ENCODE data around the gene FADD. TPM values are rescaled to one million over a fixed set of nuclear protein-coding genes. Genes with fewer than 3 reads are reported as not detected.

The FADD gene
- total RNA-seq, 2 donors from 2014 or later: 16.0 to 18.4 TPM

- TF ChIP-seq CTCF (IDR thresholded peaks at IDR 0.05) (no peak), POLR2A (IDR thresholded peaks at IDR 0.05) (no peak), POLR2AphosphoS5 (IDR thresholded peaks at IDR 0.05) (no peak)
- H3K27ac ChIP-seq: no peak overlapping the region
- intact Hi-C loops (cut with DNase I): no loop called here
- H3K9me3 ChIP-seq: no peaks in the 10 kb centered on the region
- 93% methylated on average over 27 of the region's 28 CpGs for WGBS
- no peaks in the 10 kb centered on the region for H3K27me3 ChIP-seq (replicated peaks; ENCODE audit: insufficient read depth)
- no peak overlapping the region for H3K4me3 ChIP-seq
- no peaks in the 10 kb centered on the region for H3K36me3 ChIP-seq
- no peak for DNase-seq (ENCODE audit: low spot score)
- no peaks in the 10 kb centered on the region for H3K4me1 ChIP-seq (replicated peaks)
These were observed 17.6 kb upstream of the FADD start for GRCh38 chr11:70185348-70186055.

GRCh38 chr11:70186420-70186819 lies 16.7 kb upstream of the FADD start:
- Histone ChIP-seq H3K4me3 (no peak overlapping the region), H3K36me3 (no peaks in the 10 kb centered on the region), H3K27me3 (replicated peaks; ENCODE audit: insufficient read depth) (no peaks in the 10 kb centered on the region), H3K4me1 (replicated peaks) (no peaks in the 10 kb centered on the region), H3K9me3 (no peaks in the 10 kb centered on the region), H3K27ac (no peak overlapping the region)
- 76% methylated on average over 4 of the region's 6 CpGs for WGBS
- TF ChIP-seq CTCF (IDR thresholded peaks at IDR 0.05) (no peak), POLR2AphosphoS5 (IDR thresholded peaks at IDR 0.05) (no peak), POLR2A (IDR thresholded peaks at IDR 0.05) (no peak)
- no peak for DNase-seq (ENCODE audit: low spot score)
- intact Hi-C loops (cut with DNase I): no loop called here

GRCh38 chr11:70186936-70187335 lies 16.2 kb upstream of the FADD start:
- DNase-seq (ENCODE audit: low spot score): no peak
- H3K27ac ChIP-seq: no peak overlapping the region
- 88% methylated on average over 8 of the region's 10 CpGs for WGBS
- TF ChIP-seq POLR2A (IDR thresholded peaks at IDR 0.05): no peak
- no peak for TF ChIP-seq POLR2AphosphoS5 (IDR thresholded peaks at IDR 0.05)
- TF ChIP-seq CTCF (IDR thresholded peaks at IDR 0.05): no peak
- H3K4me3 ChIP-seq: no peak overlapping the region
- no peaks in the 10 kb centered on the region for H3K27me3 ChIP-seq (replicated peaks; ENCODE audit: insufficient read depth)
- no peaks in the 10 kb centered on the region for H3K36me3 ChIP-seq
- H3K4me1 ChIP-seq (replicated peaks): no peaks in the 10 kb centered on the region
- H3K9me3 ChIP-seq: no peaks in the 10 kb centered on the region
- intact Hi-C loops (cut with DNase I): no loop called here

- H3K4me1 ChIP-seq (replicated peaks): no peaks in the 10 kb centered on the region
- DNase-seq (ENCODE audit: low spot score): no peak
- no peak overlapping the region for H3K27ac ChIP-seq
- no peak overlapping the region for H3K4me3 ChIP-seq
- intact Hi-C loops (cut with DNase I): no loop called here
- H3K27me3 ChIP-seq (replicated peaks; ENCODE audit: insufficient read depth): no peaks in the 10 kb centered on the region
- no peaks in the 10 kb centered on the region for H3K9me3 ChIP-seq
- 90% methylated on average over 15 of the region's 15 CpGs for WGBS
- TF ChIP-seq POLR2AphosphoS5 (IDR thresholded peaks at IDR 0.05): no peak
- H3K36me3 ChIP-seq: no peaks in the 10 kb centered on the region
These were observed 15.3 kb upstream of the FADD start for GRCh38 chr11:70187771-70188170.

- Histone ChIP-seq H3K4me3 (no peak overlapping the region), H3K27ac (no peak overlapping the region), H3K36me3 (no peaks in the 10 kb centered on the region), H3K4me1 (replicated peaks) (no peaks in the 10 kb centered on the region), H3K27me3 (replicated peaks; ENCODE audit: insufficient read depth) (no peaks in the 10 kb centered on the region), H3K9me3 (no peaks in the 10 kb centered on the region)
- WGBS: 92% methylated on average over 11 of the region's 11 CpGs
- intact Hi-C loops (cut with DNase I): loop anchor here (2.0 to 5.0 kb wide), 2 partner anchors 271 to 502 kb away; no protein-coding TSS in a partner anchor
- DNase-seq (ENCODE audit: low spot score): no peak
- TF ChIP-seq POLR2A (IDR thresholded peaks at IDR 0.05) (no peak), CTCF (IDR thresholded peaks at IDR 0.05) (no peak), POLR2AphosphoS5 (IDR thresholded peaks at IDR 0.05) (no peak)
These were observed 13.5 kb upstream of the FADD start for GRCh38 chr11:70189622-70190021.

Measured in prostate gland (tissue), 2 donors.